Astrocyte (in vitro differentiated cells and primary cell): ENCODE measurements around the gene FTO. TPM values are rescaled to one million over a fixed set of nuclear protein-coding genes. Genes with fewer than 3 reads are reported as not detected.

Source experiments
- DNase-seq: peaks from one replicate; pipeline ENCODE4 v3.0.0-alpha.2; 2010; ENCODE audit warnings: low read depth
- FAIRE-seq: peaks from 2 replicates; lab custom pipeline; 2011; peaks lifted over from hg19 to GRCh38; lab: Jason Lieb, UNC
- H2AFZ ChIP-seq: 2 replicates; pipeline ENCODE4 v1.6.0; 2012; ENCODE audit warnings: low read depth, low read length, inconsistent platforms
- H3K27ac ChIP-seq: 2 replicates; pipeline ENCODE4 v1.5.1; 2011; ENCODE audit warnings: low read depth, low read length, inconsistent platforms
- H3K27me3 ChIP-seq: 2 replicates; pipeline ENCODE4 v1.6.0; 2011; ENCODE audit warnings: low read length, inconsistent platforms; ENCODE audit not compliant: insufficient read depth
- H3K36me3 ChIP-seq: 2 replicates; pipeline ENCODE4 v1.5.1; 2011; ENCODE audit warnings: low read length, inconsistent platforms; ENCODE audit not compliant: insufficient read depth
- H3K4me1 ChIP-seq: 2 replicates; pipeline ENCODE4 v1.5.1; 2011; ENCODE audit warnings: low read length, inconsistent platforms; ENCODE audit not compliant: insufficient read depth
- H3K4me2 ChIP-seq: 2 replicates; pipeline ENCODE4 v1.6.0; 2012; ENCODE audit warnings: low read length, inconsistent platforms
- H3K4me3 ChIP-seq: 2 replicates; pipeline ENCODE4 v1.5.1; 2011; ENCODE audit warnings: low read depth, mild to moderate bottlenecking, low read length, inconsistent platforms; ENCODE audit not compliant: insufficient read depth
- H3K79me2 ChIP-seq: 2 replicates; pipeline ENCODE4 v1.6.0; 2012; ENCODE audit warnings: mild to moderate bottlenecking, low read length, inconsistent platforms; ENCODE audit not compliant: insufficient read depth
- H3K9ac ChIP-seq: 2 replicates; pipeline ENCODE4 v1.6.0; 2012; ENCODE audit warnings: mild to moderate bottlenecking, low read length, inconsistent platforms
- H3K9me3 ChIP-seq: 2 replicates; pipeline ENCODE4 v1.5.1; 2012; ENCODE audit warnings: low read depth, mild to moderate bottlenecking, low read length, inconsistent platforms; ENCODE audit not compliant: insufficient read depth
- H4K20me1 ChIP-seq: 2 replicates; pipeline ENCODE4 v1.6.0; 2012; ENCODE audit warnings: low read length, inconsistent platforms; ENCODE audit not compliant: insufficient read depth
- H3K27ac Mint-ChIP-seq: one replicate; pipeline ENCODE4 v1.8.0; 2021; ENCODE audit warnings: mild to moderate bottlenecking, mixed read lengths; ENCODE audit not compliant: unreplicated experiment
- H3K27me3 Mint-ChIP-seq: one replicate; pipeline ENCODE4 v1.8.0; 2021; ENCODE audit warnings: low read depth, mixed read lengths; ENCODE audit not compliant: unreplicated experiment
- H3K36me3 Mint-ChIP-seq: one replicate; pipeline ENCODE4 v1.8.0; 2021; ENCODE audit warnings: low read depth, mixed read lengths; ENCODE audit not compliant: unreplicated experiment
- H3K4me1 Mint-ChIP-seq: one replicate; pipeline ENCODE4 v1.8.0; 2021; ENCODE audit warnings: low read depth, mixed read lengths; ENCODE audit not compliant: unreplicated experiment
- H3K4me3 Mint-ChIP-seq: one replicate; pipeline ENCODE4 v1.8.0; 2021; ENCODE audit warnings: mild to moderate bottlenecking, moderate library complexity, mixed read lengths; ENCODE audit not compliant: unreplicated experiment
- H3K9me3 Mint-ChIP-seq: one replicate; pipeline ENCODE4 v1.8.0; 2021; ENCODE audit warnings: mild to moderate bottlenecking, mixed read lengths; ENCODE audit not compliant: unreplicated experiment
- CTCF ChIP-seq: IDR thresholded peaks from 2 replicates; pipeline ENCODE4 v1.5.1; 2011; ENCODE audit warnings: low read depth, mild to moderate bottlenecking, inconsistent platforms, low read length, moderate library complexity; ENCODE audit not compliant: insufficient read depth
- EZH2 ChIP-seq: IDR thresholded peaks from 2 replicates; pipeline ENCODE4 v1.6.1; 2012; ENCODE audit warnings: mild to moderate bottlenecking, low read length, inconsistent platforms; ENCODE audit not compliant: insufficient read depth
- total RNA-seq: library from RNA; stranded (reverse); gene quantifications from 2 replicates; pipeline ENCODE4 v1.2.1, GENCODE V29; 2021

Gene FTO
- total RNA-seq, 1 donor from 2014 or later = 73.1 TPM

- TF ChIP-seq EZH2 = no peak
- peak overlapping the region; percentile 66 for H3K9ac ChIP-seq
- no peaks in the 10 kb centered on the region for H3K27me3 ChIP-seq
- H3K4me1 Mint-ChIP-seq = peaks cover 15% of the 10 kb centered on the region
- no peak overlapping the region for H3K4me3 ChIP-seq
- peak overlapping the region; percentile 57 for H3K4me2 ChIP-seq
- H3K27me3 Mint-ChIP-seq = no peaks in the 10 kb centered on the region
- DNase-seq = peak; percentile 99
- H3K4me3 Mint-ChIP-seq = no peak overlapping the region
- H3K9me3 ChIP-seq = no peaks in the 10 kb centered on the region
- no peak overlapping the region for H3K27ac Mint-ChIP-seq
- H3K27ac ChIP-seq = peak overlapping the region; percentile 82
- H3K36me3 ChIP-seq = no peaks in the 10 kb centered on the region
- FAIRE-seq = peak; percentile 95
- H4K20me1 ChIP-seq = no peaks in the 10 kb centered on the region
- H3K9me3 Mint-ChIP-seq = no peaks in the 10 kb centered on the region
- H3K4me1 ChIP-seq = peaks cover 24% of the 10 kb centered on the region
- H3K36me3 Mint-ChIP-seq = no peaks in the 10 kb centered on the region
- no peaks in the 10 kb centered on the region for H3K79me2 ChIP-seq
- peak overlapping the region; percentile 14 for H2AFZ ChIP-seq
Observed at GRCh38 chr16:54080524-54081008, 376.6 kb downstream of the FTO start.

- TF ChIP-seq CTCF (no peak), EZH2 (no peak)
- no peak overlapping the region for H3K9ac ChIP-seq
- no peak for DNase-seq
- H3K27ac Mint-ChIP-seq = no peak overlapping the region
- no peaks in the 10 kb centered on the region for H3K9me3 ChIP-seq
- H3K4me1 Mint-ChIP-seq = no peaks in the 10 kb centered on the region
- FAIRE-seq = no peak
- no peaks in the 10 kb centered on the region for H3K27me3 ChIP-seq
- H3K27me3 Mint-ChIP-seq = no peaks in the 10 kb centered on the region
- no peak overlapping the region for H3K4me3 ChIP-seq
- H4K20me1 ChIP-seq = no peaks in the 10 kb centered on the region
- H3K79me2 ChIP-seq = no peaks in the 10 kb centered on the region
- no peak overlapping the region for H3K4me3 Mint-ChIP-seq
- no peaks in the 10 kb centered on the region for H3K36me3 ChIP-seq
- H2AFZ ChIP-seq = no peak overlapping the region
- H3K4me2 ChIP-seq = no peak overlapping the region
- H3K4me1 ChIP-seq = no peaks in the 10 kb centered on the region
- H3K27ac ChIP-seq = no peak overlapping the region
- no peaks in the 10 kb centered on the region for H3K36me3 Mint-ChIP-seq
- no peaks in the 10 kb centered on the region for H3K9me3 Mint-ChIP-seq
Observed at GRCh38 chr16:54086791-54087190, 382.8 kb downstream of the FTO start.

GRCh38 chr16:54090602-54091001 lies 386.6 kb downstream of the FTO start:
- Histone ChIP-seq H3K27me3 (no peaks in the 10 kb centered on the region), H3K79me2 (no peaks in the 10 kb centered on the region), H3K27ac (no peak overlapping the region), H4K20me1 (no peaks in the 10 kb centered on the region), H3K4me2 (no peak overlapping the region), H3K36me3 (no peaks in the 10 kb centered on the region), H3K9ac (no peak overlapping the region), H3K9me3 (no peaks in the 10 kb centered on the region), H2AFZ (no peak overlapping the region), H3K4me3 (no peak overlapping the region), H3K4me1 (no peaks in the 10 kb centered on the region)
- no peaks in the 10 kb centered on the region for H3K9me3 Mint-ChIP-seq
- peaks cover 7% of the 10 kb centered on the region for H3K36me3 Mint-ChIP-seq
- no peak overlapping the region for H3K27ac Mint-ChIP-seq
- DNase-seq = no peak
- H3K4me1 Mint-ChIP-seq = no peaks in the 10 kb centered on the region
- no peak for FAIRE-seq
- H3K4me3 Mint-ChIP-seq = no peak overlapping the region
- H3K27me3 Mint-ChIP-seq = no peaks in the 10 kb centered on the region
- TF ChIP-seq EZH2 = no peak
- TF ChIP-seq CTCF = no peak
